B cell (primary cell): ENCODE measurements around the gene DLG2. TPM values are rescaled to one million over a fixed set of nuclear protein-coding genes. Genes with fewer than 3 reads are reported as not detected.

Source experiments
- ATAC-seq: fragments of 200-7000 bp; cut with Tn5 transposase; one replicate; pipeline ENCODE4 v1.10.0; 2021; ENCODE audit warnings: low read depth, mild to moderate bottlenecking, moderate number of reproducible peaks, moderate library complexity
- CTCF ChIA-PET: fragments of 350-600 bp; sonication (Branson Sonifier 250); formaldehyde crosslinking; loops from one replicate; lab custom pipeline; 2021; ENCODE audit warnings: antibody characterized with exemption, inconsistent platforms; lab: Charles Lee
- POLR2A ChIA-PET: fragments of 350-600 bp; sonication (Branson Sonifier 250); formaldehyde crosslinking; loops from one replicate; lab custom pipeline; 2021; ENCODE audit warnings: antibody characterized with exemption; lab: Charles Lee
- DNase-seq: peaks from one replicate; pipeline ENCODE4 v3.0.0; 2013
- H2AFZ ChIP-seq: 2 replicates; pipeline ENCODE4 v1.6.1; 2012; ENCODE audit warnings: mild to moderate bottlenecking, low read depth, low read length; ENCODE audit not compliant: insufficient read depth, poor library complexity, severe bottlenecking
- H3K27ac ChIP-seq, 2 donors: 1 replicate in 1 of 2; 2 replicates in 1 of 2; pipeline ENCODE4 v1.5.1; 2012 to 2013; ENCODE audit warnings: low read length in 2 of 2, mild to moderate bottlenecking in 2 of 2, moderate library complexity in 1 of 2
- H3K27me3 ChIP-seq, 4 experiments: fragments of 200-600 bp in 1 of 4; sonication (generic) in 1 of 4; replicated peaks in 1 of 4; 1 replicate in 2 of 4; 2 replicates in 2 of 4; pipeline versions ENCODE4 v1.6.1 to v1.7.0; 2013 to 2016; ENCODE audit warnings: low read length in 3 of 4, mild to moderate bottlenecking in 2 of 4, mixed read lengths in 1 of 4, moderate library complexity in 1 of 4; ENCODE audit not compliant: insufficient read depth in 4 of 4, control insufficient read depth in 3 of 4; ENCODE audit errors: control extremely low read depth in 1 of 4
- H3K36me3 ChIP-seq, 2 experiments: replicated peaks in 1 of 2; 1 replicate in 1 of 2; 2 replicates in 1 of 2; pipeline versions ENCODE4 v1.6.1 to v1.7.1; 2013; ENCODE audit warnings: low read length in 1 of 2; ENCODE audit not compliant: insufficient read depth in 2 of 2, control insufficient read depth in 1 of 2; ENCODE audit errors: control extremely low read depth in 1 of 2, extremely low read depth in 1 of 2
- H3K4me1 ChIP-seq, 2 donors: fragments of 200-600 bp in 1 of 2; sonication (generic) in 1 of 2; 1 replicate in 1 of 2; 2 replicates in 1 of 2; pipeline versions ENCODE4 v1.5.1 to v1.6.1; 2013 to 2017; ENCODE audit warnings: low read length in 2 of 2; ENCODE audit not compliant: control insufficient read depth in 2 of 2, insufficient read depth in 2 of 2
- H3K4me2 ChIP-seq: replicated peaks from 2 replicates; pipeline ENCODE3; 2012; ENCODE audit warnings: mild to moderate bottlenecking, low read depth, low read length; ENCODE audit not compliant: poor library complexity, severe bottlenecking
- H3K4me3 ChIP-seq, 5 experiments: fragments of 200-600 bp in 1 of 5; sonication (generic) in 1 of 5; 1 replicate in 3 of 5; 2 replicates in 2 of 5; pipeline versions ENCODE4 v1.5.1 to v1.7.0; 2011 to 2016; ENCODE audit warnings: low read length in 4 of 5, mild to moderate bottlenecking in 4 of 5, low read depth in 2 of 5, control low read depth in 1 of 5, moderate library complexity in 1 of 5; ENCODE audit not compliant: insufficient read depth in 1 of 5; ENCODE audit errors: control extremely low read depth in 1 of 5, extremely low read depth in 1 of 5
- H3K79me2 ChIP-seq: fragments of 200-600 bp; sonication (generic); one replicate; pipeline ENCODE4 v1.6.0; 2016; ENCODE audit warnings: low read length; ENCODE audit not compliant: control insufficient read depth, insufficient read depth
- H3K9ac ChIP-seq: fragments of 200-600 bp; sonication (generic); 2 replicates; pipeline ENCODE4 v1.6.1; 2017; ENCODE audit warnings: mild to moderate bottlenecking, low read length, moderate library complexity
- H3K9me3 ChIP-seq, 3 donors: one replicate each; pipeline versions ENCODE4 v1.6.1 to v1.7.1; 2013; ENCODE audit warnings: low read length in 2 of 3; ENCODE audit not compliant: control insufficient read depth in 2 of 3, insufficient read depth in 1 of 3; ENCODE audit errors: control extremely low read depth in 1 of 3
- H4K20me1 ChIP-seq: 2 replicates; pipeline ENCODE4 v1.6.0; 2012; ENCODE audit warnings: mild to moderate bottlenecking, low read length; ENCODE audit not compliant: insufficient read depth, control insufficient read depth, poor library complexity, severe bottlenecking
- H3K27ac Mint-ChIP-seq: one replicate; pipeline ENCODE4 v1.8.0; 2021; ENCODE audit warnings: mixed read lengths
- H3K27me3 Mint-ChIP-seq: one replicate; pipeline ENCODE4 v1.8.0; 2021; ENCODE audit warnings: mixed read lengths
- H3K4me1 Mint-ChIP-seq: one replicate; pipeline ENCODE4 v1.8.0; 2021; ENCODE audit warnings: mixed read lengths
- H3K4me3 Mint-ChIP-seq: one replicate; pipeline ENCODE4 v1.8.0; 2021; ENCODE audit warnings: mixed read lengths
- H3K9me3 Mint-ChIP-seq: one replicate; pipeline ENCODE4 v1.8.0; 2022; ENCODE audit warnings: mixed read lengths; ENCODE audit not compliant: insufficient read depth
- CTCF ChIP-seq: fragments of 200-600 bp; IDR thresholded peaks from one replicate; pipeline ENCODE4 v1.8.0; 2022; ENCODE audit warnings: antibody characterized with exemption, mild to moderate bottlenecking
- EZH2 ChIP-seq: IDR thresholded peaks from 2 replicates; pipeline ENCODE4 v1.6.1; 2012; ENCODE audit warnings: borderline replicate concordance, low read depth, mild to moderate bottlenecking, moderate library complexity, low read length; ENCODE audit not compliant: insufficient read depth, poor library complexity, severe bottlenecking
- WGBS: methylation state at CpG from one replicate; pipeline ENCODE4 v1.1.5; 2013; ENCODE audit warnings: missing lambda C conversion rate; ENCODE audit not compliant: insufficient coverage; 5-methylcytosine and 5-hydroxymethylcytosine counted together
- intact Hi-C: fragments of 100-400 bp; cut with micrococcal nuclease; formaldehyde crosslinking; loops from one replicate; pipeline ENCODE4 v1.10.0; 2022
- polyA plus RNA-seq: library from polyadenylated mRNA; depleted of rRNA; stranded (reverse); fragments of >200 nt; gene quantifications from 2 replicates; pipeline ENCODE4 v1.2.3, GENCODE V29; 2012
- total RNA-seq, 2 donors: library from RNA; stranded (reverse); fragments of 120-200 nt in 1 of 2; gene quantifications; 1 replicate in 1 of 2; 2 replicates in 1 of 2; pipeline versions ENCODE4 v1.2.3 to v1.2.4, GENCODE V29; 2013 to 2022

Gene DLG2
- total and polyA plus RNA-seq, 2 donors (not counting 1 experiment from before 2014, with no cell fraction given): 0.54 to 5.4 TPM

- ChIA-PET POLR2A (no interaction called here), CTCF (no interaction called here)
- Mint-ChIP-seq H3K27ac (no peak overlapping the region), H3K4me1 (no peaks in the 10 kb centered on the region), H3K9me3 (no peaks in the 10 kb centered on the region), H3K4me3 (no peak overlapping the region), H3K27me3 (peaks cover 4% of the 10 kb centered on the region)
- no peak overlapping the region for H3K27ac ChIP-seq
- no peak overlapping the region for H3K9ac ChIP-seq
- WGBS: no CpG with 5 or more reads among the region's 7 CpGs
- DNase-seq (no peak), ATAC-seq (no peak)
- H3K36me3 ChIP-seq: no peaks in the 10 kb centered on the region
- H3K4me1 ChIP-seq: no peaks in the 10 kb centered on the region
- no peak overlapping the region for H3K4me3 ChIP-seq
- H2AFZ ChIP-seq: no peak overlapping the region
- H4K20me1 ChIP-seq: no peaks in the 10 kb centered on the region
- TF ChIP-seq CTCF (no peak), EZH2 (no peak)
- H3K27me3 ChIP-seq: no peaks in the 10 kb centered on the region
- intact Hi-C loops: no loop called here
- H3K9me3 ChIP-seq: no peaks in the 10 kb centered on the region
- no peaks in the 10 kb centered on the region for H3K79me2 ChIP-seq
- no peak overlapping the region for H3K4me2 ChIP-seq
Observed at GRCh38 chr11:83921447-83922192, 1705.5 kb downstream of the DLG2 start.

GRCh38 chr11:83918476-83918875 lies 1708.7 kb downstream of the DLG2 start:
- Histone ChIP-seq H3K9ac (no peak overlapping the region), H4K20me1 (no peaks in the 10 kb centered on the region), H3K9me3 (no peaks in the 10 kb centered on the region), H3K27me3 (no peaks in the 10 kb centered on the region), H3K79me2 (no peaks in the 10 kb centered on the region), H3K27ac (no peak overlapping the region), H3K4me2 (no peak overlapping the region), H2AFZ (no peak overlapping the region), H3K4me3 (no peak overlapping the region), H3K4me1 (no peaks in the 10 kb centered on the region), H3K36me3 (no peaks in the 10 kb centered on the region)
- Mint-ChIP-seq H3K27ac (no peak overlapping the region), H3K27me3 (peaks cover 4% of the 10 kb centered on the region), H3K9me3 (no peaks in the 10 kb centered on the region), H3K4me1 (no peaks in the 10 kb centered on the region), H3K4me3 (no peak overlapping the region)
- TF ChIP-seq CTCF (no peak), EZH2 (no peak)
- WGBS: 50% methylated on average over 3 of the region's 3 CpGs
- ATAC-seq (no peak), DNase-seq (no peak)
- ChIA-PET CTCF (no interaction called here), POLR2A (no interaction called here)
- intact Hi-C loops: no loop called here
